GM19025 (cell line): Measurements from ENCODE around the gene CATSPERZ.
"Not testable (repeated sequence)": the region's sequence is repeated elsewhere in the genome, so short reads cannot be mapped to it uniquely, and the experiment has no call there.

ENCODE experiments used
- ATAC-seq: cut with Tn5 transposase; IDR thresholded peaks from one replicate; pipeline ENCODE4 v1.9.1; 2021; ENCODE audit warnings: mild to moderate bottlenecking, low read depth, moderate library complexity; ENCODE audit not compliant: unreplicated experiment

The CATSPERZ gene

DNA sequence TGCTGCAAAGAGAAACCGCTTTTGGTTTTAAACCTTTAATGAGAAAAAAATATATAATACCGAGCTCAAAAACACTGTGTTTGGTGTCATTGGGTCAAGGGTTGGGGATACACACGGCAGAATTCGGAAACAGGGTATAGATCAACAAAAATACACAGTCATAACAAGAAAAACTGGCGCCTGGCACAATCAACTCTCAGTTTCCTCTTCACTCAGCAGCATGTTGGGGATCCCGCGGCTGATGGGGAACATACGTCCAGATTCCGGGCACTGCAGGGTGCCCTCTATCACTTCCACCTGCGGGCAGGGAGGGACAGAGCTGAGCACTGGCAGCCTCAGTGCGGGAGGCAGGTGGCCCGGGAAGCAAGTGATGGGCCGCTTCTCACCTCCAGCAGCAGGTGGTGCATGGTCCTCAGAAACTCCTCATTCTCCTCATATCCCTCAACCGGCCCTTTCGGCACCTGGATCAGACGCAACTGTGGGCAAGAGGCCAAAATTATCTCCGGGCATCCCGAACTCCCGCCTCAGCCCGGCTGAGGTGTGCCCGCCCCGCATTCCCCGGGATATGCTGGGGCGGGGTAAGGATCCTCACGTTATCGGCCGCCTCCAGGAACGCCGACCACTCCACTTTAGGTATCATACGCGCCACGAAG is 16.6 kb downstream of the CATSPERZ start:
- ATAC-seq, result no peak

DNA sequence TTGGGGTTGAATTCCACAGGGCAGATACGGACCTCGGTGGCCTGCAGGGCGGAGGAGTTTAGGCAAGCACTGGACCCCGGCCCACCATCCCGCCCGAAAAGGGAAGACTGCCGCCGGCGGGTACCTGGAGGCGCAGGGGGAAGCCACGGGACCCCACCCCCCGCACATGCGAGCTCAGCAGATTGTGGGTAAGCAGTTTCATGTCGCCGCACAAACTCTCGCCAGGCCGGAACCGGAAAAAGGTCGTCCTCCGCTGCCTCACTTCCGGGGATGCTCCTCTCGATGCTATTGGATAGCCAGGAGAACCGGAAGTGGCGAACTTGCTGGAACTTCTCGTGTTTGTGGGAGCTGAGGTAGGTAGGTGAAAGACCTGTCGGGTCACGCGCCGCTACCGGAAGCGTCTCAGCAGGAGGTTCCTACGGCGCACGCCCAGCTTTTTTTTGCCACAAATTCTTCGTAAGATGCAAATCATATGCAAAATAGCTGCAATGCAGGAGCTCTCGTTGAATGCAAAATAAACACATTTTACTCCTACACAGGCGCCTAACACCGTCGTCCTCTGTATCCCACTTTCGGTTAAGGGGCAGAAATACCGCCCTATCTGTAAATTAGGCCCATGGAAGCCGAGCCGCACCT is 17.3 kb downstream of the CATSPERZ start, which contains the start of gene TRMT112:
TRMT112 (minus strand) TSS at position 235 of the 636 bp plus-strand sequence; CDS start at position 202, 33 bp downstream.
- peak; percentile 59 for ATAC-seq

GRCh38 chr11:64317961-64318765 is 18.0 kb downstream of the CATSPERZ start, which contains the start of gene PRDX5:
PRDX5 (plus strand) TSS chr11:64318121; CDS start chr11:64318216, 95 bp downstream.
- peak; percentile 73 for ATAC-seq

DNA sequence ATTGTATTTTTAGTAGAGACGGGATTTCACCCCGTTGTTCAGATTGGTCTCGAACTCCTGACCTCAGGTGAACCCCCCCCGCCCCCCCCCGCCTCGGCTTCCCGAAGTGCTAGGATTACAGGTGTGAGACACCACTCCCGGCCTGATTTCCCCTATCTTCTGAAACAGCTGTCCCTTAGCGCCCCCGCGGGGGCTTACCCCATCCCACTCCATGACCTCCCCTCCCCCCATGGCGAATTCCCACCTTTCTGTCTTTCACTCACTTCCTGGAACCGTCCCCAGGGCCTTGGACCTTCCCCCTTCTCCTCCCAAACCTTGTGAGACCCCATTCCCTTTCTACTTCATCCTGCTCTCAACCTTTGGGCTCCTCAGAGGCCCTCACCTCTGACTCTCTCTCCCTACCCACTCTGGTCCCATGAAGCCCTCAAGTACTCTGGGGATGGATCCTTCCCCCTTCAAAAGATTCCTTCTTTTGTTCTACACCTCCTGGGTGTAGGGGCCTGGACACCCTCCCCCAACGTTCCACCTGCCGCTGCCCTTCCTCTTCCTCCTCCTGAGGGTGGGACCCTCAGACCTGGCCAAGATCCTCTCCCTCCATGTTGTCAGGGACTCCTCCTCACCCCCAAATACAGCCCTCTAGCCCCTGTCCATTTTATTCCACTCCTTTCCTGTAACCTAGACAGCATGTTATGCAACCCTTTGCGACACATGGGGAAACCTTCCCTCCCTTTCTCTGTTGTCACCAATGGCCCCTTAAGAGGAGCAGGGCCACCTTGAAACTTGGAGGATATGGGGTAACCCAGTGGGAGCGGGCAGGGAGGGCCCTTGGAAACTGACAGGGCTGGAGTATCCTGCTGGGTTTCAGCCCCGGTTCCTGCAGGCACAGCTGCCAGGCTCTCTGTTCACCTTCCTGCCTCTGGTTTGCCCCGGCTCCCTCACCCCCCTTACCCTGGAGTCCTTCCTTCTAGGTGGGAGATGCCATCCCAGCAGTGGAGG is 18.9 kb downstream of the CATSPERZ start:
- ATAC-seq, result no peak

- ATAC-seq, result no peak
Observed at GRCh38 chr11:64320556-64320955, 20.4 kb downstream of the CATSPERZ start.

DNA sequence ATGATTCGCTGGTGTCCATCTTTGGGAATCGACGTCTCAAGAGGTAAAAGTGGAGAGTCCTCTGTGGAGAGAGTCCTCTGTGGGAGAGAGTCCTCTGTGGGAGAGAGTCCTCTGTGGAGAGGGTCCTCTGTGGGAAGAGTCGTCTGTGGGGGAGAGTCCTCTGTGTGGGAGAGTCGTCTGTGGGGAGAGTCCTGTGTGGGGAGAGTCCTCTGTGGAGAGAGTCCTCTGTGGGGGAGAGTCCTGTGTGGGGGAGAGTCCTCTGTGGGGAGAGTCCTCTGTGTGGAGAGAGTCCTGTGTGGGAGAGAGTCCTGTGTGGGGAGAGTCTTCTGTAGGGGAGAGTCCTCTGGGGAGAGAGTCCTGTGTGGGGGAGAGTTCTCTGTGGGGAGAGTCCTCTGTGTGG is 20.9 kb downstream of the CATSPERZ start:
- ATAC-seq, result no peak

DNA sequence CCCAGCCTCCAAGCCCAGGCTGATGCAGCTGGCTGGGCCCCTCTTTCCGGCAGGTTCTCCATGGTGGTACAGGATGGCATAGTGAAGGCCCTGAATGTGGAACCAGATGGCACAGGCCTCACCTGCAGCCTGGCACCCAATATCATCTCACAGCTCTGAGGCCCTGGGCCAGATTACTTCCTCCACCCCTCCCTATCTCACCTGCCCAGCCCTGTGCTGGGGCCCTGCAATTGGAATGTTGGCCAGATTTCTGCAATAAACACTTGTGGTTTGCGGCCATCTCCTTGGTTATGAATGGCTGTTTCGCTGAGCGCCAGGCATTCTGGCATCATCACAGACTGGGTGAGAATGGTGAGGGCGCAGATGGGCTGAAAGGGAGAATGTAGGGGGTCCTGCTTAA is 21.4 kb downstream of the CATSPERZ start:
- no peak for ATAC-seq

DNA sequence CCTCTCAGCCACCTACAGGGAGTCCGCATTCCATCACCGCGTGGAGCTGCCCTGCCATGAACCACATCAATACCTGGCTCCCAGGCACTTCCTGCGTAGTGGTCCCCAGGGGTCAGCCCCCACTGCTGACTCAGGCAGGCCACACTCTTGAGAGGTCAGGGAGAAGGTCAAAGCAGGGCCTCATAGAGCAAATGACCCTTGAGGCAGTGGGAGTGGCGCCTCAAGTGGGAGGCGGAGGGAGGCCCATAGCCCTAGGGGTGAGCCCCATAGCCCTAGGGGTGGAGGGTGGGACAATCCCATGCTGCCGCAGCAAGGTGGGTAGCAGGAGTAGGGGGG is 22.7 kb downstream of the CATSPERZ start:
- no peak for ATAC-seq

DNA sequence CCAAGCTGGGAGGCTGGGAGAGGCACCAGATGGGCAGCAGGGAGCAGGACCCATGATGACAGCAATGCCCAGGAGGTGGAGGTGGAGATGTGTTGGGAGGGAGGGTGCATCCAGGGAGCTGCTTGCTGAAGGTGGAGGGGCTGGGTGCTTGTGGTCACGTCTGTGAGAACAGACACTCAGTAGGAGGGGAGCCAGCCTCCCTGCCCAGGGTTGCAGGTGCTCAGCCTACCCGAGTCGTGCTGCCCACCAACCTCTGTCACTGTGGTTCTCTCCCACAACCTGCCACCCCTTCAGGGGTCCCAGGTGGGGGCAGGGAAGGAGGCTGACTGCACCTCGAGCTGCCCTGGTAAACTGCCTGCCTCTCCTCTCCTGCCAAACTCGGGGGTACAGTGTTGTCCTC is 23.2 kb downstream of the CATSPERZ start:
- ATAC-seq, result no peak

DNA sequence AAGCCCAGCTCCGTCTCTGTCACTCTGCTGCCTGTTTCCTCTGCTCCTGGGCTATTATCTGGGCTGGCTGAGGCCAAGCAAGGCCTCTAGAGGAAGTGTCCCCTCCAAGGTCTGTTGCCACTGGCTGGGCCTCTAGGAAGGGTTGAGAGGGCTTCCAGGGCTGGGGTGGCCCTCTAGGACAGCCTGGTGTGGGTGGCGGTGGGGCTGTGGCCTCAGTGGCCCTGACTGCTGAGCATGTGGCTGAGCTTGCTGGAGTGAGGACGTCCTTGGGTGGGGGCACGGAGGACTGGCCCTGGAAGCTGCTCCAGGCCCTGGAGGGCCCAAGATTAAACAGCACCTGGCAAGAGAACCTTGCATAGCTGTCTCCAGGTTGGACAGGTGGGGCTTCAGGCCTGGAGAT is 23.8 kb downstream of the CATSPERZ start:
- not testable (repeated sequence) for ATAC-seq

- ATAC-seq, result no peak
Observed at GRCh38 chr11:64324692-64325469, 24.7 kb downstream of the CATSPERZ start.

DNA sequence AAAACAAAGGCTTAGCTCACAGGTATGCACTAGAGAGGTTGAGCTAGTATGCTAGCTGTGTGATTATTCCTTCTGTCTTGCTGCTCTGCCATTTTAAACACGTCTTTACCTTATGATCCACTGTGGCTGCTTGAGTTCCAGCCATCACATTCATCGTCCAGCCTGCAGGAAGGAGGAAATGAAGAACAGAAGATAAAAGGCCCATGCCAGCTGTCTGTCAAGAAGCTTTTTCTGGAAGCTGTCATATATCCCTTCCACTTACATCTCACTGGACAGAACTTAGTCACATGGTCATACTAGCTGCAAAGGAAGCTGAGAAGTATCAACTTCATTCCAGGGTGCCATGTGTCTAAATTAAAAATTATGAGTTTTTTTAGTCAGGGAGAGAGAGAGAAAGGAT is 27.2 kb downstream of the CATSPERZ start:
- no peak for ATAC-seq

GRCh38 chr11:64327993-64328392 is 27.8 kb downstream of the CATSPERZ start:
- ATAC-seq, result no peak

GRCh38 chr11:64330888-64331287 is 30.7 kb downstream of the CATSPERZ start:
- no peak for ATAC-seq

DNA sequence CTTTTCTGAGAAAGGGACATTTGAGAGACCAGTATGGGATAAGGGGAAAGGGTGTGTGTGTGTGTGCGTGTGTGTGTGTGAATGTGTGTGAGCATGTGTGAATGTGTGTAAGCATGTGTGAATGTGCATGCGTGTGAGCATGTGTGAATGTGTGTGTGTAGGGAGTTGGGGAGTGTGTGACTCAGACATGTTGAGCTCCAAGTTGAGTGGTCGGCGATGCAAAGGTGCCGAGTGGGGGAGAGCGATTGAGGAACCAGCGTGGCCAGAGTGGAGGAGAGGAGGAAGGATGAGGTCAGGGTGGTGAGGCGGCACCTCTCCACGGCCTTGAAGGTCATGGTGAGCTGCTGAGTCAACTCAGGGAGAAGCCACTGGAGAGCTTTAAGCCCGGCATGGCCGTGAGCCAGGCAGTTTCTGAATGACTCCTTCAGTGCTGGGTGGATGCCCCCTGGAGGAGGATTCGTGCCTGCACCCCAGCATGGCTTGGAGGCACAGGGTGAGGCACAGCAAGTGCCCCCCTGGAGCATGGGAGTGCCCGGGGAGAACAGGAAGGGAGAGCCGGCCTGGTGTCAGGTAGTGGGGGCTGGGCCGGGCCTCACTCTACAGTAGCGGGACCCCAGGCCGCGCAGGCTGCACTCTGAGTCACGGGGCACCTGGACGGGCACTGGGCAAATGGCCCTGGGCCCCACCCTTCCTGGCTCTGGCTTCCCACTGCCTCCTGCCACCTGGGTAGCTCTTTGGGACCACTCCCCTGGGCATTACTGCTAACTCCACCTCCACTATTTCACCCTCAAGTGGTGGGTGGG is 31.6 kb downstream of the CATSPERZ start:
- peak; percentile 71 for ATAC-seq

DNA sequence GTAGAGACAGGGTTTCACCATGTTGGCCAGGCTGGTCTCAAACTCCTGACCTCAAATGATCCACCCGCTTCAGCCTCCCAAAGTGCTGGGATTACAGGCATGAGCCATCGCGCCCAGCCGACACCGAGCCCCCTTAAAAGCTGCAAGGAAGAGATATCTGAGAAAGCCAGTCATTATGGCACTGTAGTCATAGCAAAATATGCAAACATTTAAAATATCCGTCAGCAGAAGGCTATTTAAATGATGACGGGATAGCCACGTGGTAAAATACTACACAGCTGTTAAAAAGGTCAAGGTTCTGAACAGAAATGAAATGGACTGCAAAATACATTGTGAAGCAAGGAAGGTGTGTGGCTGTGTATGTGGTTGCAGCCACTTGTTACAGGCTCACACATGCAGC is 33.4 kb downstream of the CATSPERZ start:
- ATAC-seq, result no peak

DNA sequence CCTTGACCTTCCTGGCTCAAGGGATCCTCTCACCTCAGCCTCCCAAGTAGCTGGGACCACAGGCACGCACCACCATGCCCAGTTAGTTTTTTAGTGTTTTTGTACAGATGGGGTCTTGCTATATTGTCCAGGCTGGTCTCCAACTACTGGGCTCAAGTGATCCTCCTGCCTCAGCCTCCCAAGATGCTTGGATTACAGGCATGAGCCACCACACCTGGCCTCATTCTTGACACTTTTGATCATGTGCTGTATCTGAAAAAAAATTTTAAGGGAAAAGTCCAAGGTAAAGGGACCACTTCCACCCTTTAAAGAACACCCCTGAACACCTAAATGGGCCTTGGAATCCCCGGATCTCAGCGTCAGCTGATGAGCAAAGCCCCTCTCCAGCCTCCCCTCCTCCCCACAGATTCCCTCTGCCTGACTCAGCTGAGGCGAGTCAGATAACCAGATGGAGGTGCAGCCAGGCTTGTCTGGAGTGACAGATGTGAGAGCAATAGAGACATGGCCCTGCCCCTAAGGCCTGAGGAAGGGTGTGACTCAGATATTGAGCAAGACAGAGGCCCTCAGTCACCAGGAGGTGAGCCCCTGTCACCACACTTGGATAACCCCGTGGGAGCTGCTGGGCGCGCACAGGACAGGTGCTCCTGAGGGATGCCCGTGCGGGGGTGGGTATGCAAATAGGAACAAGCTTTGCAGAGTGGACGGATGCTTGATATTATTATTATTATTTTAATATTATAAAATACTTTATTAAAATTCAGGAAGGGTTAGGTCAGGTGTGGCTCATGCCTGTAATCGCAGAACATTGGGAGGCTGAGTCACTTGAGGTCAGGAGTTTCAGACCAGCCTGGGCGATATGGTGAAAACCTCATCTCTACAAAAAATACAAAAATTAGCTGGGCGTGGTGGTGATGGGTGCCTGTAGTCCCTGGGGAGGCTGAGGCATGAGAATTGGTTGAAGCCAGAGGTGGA is 34.9 kb downstream of the CATSPERZ start:
- ATAC-seq, result peak; percentile 57
